Measurements from ENCODE around the gene VPS54.

VPS54 gene

GRCh38 chr2:64019083-64019974, at the start of gene VPS54:
VPS54 (minus strand) TSS chr2:64019428; CDS start chr2:63983999, 35,429 bp downstream.
- peak within 1 kb of the TSS; percentile 99 to 100 (median 100) for H3K27ac Mint-ChIP-seq
- H3K9me3 Mint-ChIP-seq = no peaks in the 10 kb centered on the region
- no peak for TF ChIP-seq CTCF (IDR thresholded peaks at IDR 0.05; ENCODE audit: unreplicated experiment in 3 of 3)
- H3K4me3 Mint-ChIP-seq = peak within 1 kb of the TSS; percentile 96 to 98 (median 96)
- H3K27me3 Mint-ChIP-seq (ENCODE audit: low read depth) = no peaks in the 10 kb centered on the region
- H3K36me3 Mint-ChIP-seq (ENCODE audit: low read depth) = no peaks in the 10 kb centered on the region
- H3K4me1 Mint-ChIP-seq = peaks cover 26% of the 10 kb centered on the region

GRCh38 chr2:64067326-64067725, 48.1 kb upstream of the VPS54 start:
- no peak for TF ChIP-seq CTCF (IDR thresholded peaks at IDR 0.05; ENCODE audit: unreplicated experiment in 3 of 3)
- Mint-ChIP-seq H3K4me3 (no peak overlapping the region), H3K27me3 (ENCODE audit: low read depth) (no peaks in the 10 kb centered on the region), H3K9me3 (no peaks in the 10 kb centered on the region), H3K27ac (no peak overlapping the region), H3K4me1 (peaks cover 11% of the 10 kb centered on the region), H3K36me3 (ENCODE audit: low read depth) (no peaks in the 10 kb centered on the region)

- no peaks in the 10 kb centered on the region for H3K36me3 Mint-ChIP-seq (ENCODE audit: low read depth)
- H3K4me1 Mint-ChIP-seq = peaks cover 11% of the 10 kb centered on the region
- no peaks in the 10 kb centered on the region for H3K9me3 Mint-ChIP-seq
- H3K4me3 Mint-ChIP-seq = no peak overlapping the region
- TF ChIP-seq CTCF (IDR thresholded peaks at IDR 0.05; ENCODE audit: unreplicated experiment in 3 of 3) = no peak
- peak overlapping the region in 1 of 3 experiments; percentile 16 for H3K27ac Mint-ChIP-seq
- no peaks in the 10 kb centered on the region for H3K27me3 Mint-ChIP-seq (ENCODE audit: low read depth)
These were observed 46.3 kb upstream of the VPS54 start for GRCh38 chr2:64065516-64065915.

- Mint-ChIP-seq H3K36me3 (ENCODE audit: low read depth) (no peaks in the 10 kb centered on the region), H3K27ac (peak overlapping the region in 2 of 3 experiments; percentile 32 to 71), H3K27me3 (ENCODE audit: low read depth) (no peaks in the 10 kb centered on the region), H3K4me3 (no peak overlapping the region), H3K4me1 (peaks cover 11% of the 10 kb centered on the region), H3K9me3 (no peaks in the 10 kb centered on the region)
- no peak for TF ChIP-seq CTCF (IDR thresholded peaks at IDR 0.05; ENCODE audit: unreplicated experiment in 3 of 3)
These were observed 44.7 kb upstream of the VPS54 start for GRCh38 chr2:64063924-64064331.

GRCh38 chr2:64063454-64063853, 44.2 kb upstream of the VPS54 start:
- H3K36me3 Mint-ChIP-seq (ENCODE audit: low read depth) = no peaks in the 10 kb centered on the region
- H3K4me3 Mint-ChIP-seq = no peak overlapping the region
- no peaks in the 10 kb centered on the region for H3K9me3 Mint-ChIP-seq
- H3K27ac Mint-ChIP-seq = peak overlapping the region in 1 of 3 experiments; percentile 71
- H3K4me1 Mint-ChIP-seq = peaks cover 11% of the 10 kb centered on the region
- TF ChIP-seq CTCF (IDR thresholded peaks at IDR 0.05; ENCODE audit: unreplicated experiment in 3 of 3) = no peak
- no peaks in the 10 kb centered on the region for H3K27me3 Mint-ChIP-seq (ENCODE audit: low read depth)

- H3K36me3 Mint-ChIP-seq (ENCODE audit: low read depth) = no peaks in the 10 kb centered on the region
These were observed 43.6 kb upstream of the VPS54 start for GRCh38 chr2:64062840-64063239.

More at GRCh38 chr2:64062840-64063239, 43.6 kb upstream of the VPS54 start:
- Mint-ChIP-seq H3K27ac (no peak overlapping the region), H3K4me3 (no peak overlapping the region), H3K4me1 (peaks cover 11% of the 10 kb centered on the region), H3K27me3 (ENCODE audit: low read depth) (no peaks in the 10 kb centered on the region), H3K9me3 (no peaks in the 10 kb centered on the region)
- no peak for TF ChIP-seq CTCF (IDR thresholded peaks at IDR 0.05; ENCODE audit: unreplicated experiment in 3 of 3)

All from nephron (organoid).